OCI-M1 (cell line): ENCODE results near the gene IER3.

Source experiments
- DNase-seq: peaks from one replicate; lab custom pipeline; 2025; lab: John Stamatoyannopoulos, UW

The IER3 gene

GRCh38 chr6:30703821-30704220 is 40.5 kb downstream of the IER3 start:
- DNase-seq, result no peak

GRCh38 chr6:30703011-30703410 is 41.3 kb downstream of the IER3 start:
- DNase-seq, result no peak

GRCh38 chr6:30700340-30700739 is 44.0 kb downstream of the IER3 start:
- no peak for DNase-seq

GRCh38 chr6:30696432-30696831 is 47.9 kb downstream of the IER3 start:
- no peak for DNase-seq
